H1 (cell line): Measurements from ENCODE around the gene RAD51C. TPM values are rescaled to one million over a fixed set of nuclear protein-coding genes. Genes with fewer than 3 reads are reported as not detected.
"Not testable (repeated sequence)": the region's sequence is repeated elsewhere in the genome, so short reads cannot be mapped to it uniquely, and the experiment has no call there.

Experiments used
- CTCF ChIA-PET: fragments of 300-600 bp; sonication (Branson Sonifier 250); formaldehyde crosslinking; loops from one replicate; lab custom pipeline; 2021; ENCODE audit not compliant: partially characterized antibody; lab: Charles Lee
- POLR2A ChIA-PET: fragments of 300-600 bp; sonication (Branson Sonifier 250); formaldehyde crosslinking; loops from one replicate; lab custom pipeline; 2021; ENCODE audit warnings: inconsistent platforms; ENCODE audit not compliant: partially characterized antibody; lab: Charles Lee
- DNase-seq, 2 experiments: peaks; one replicate each; pipeline versions ENCODE4 v3.0.0 to v3.0.0-alpha.2; 2010 to 2022; ENCODE audit warnings: low spot score in 2 of 2, low read depth in 1 of 2, mixed read lengths in 1 of 2
- FAIRE-seq: peaks from 2 replicates; lab custom pipeline; 2011; peaks lifted over from hg19 to GRCh38; lab: Jason Lieb, UNC
- H2AFZ ChIP-seq: 2 replicates; pipeline ENCODE4 v1.8.1; 2012; ENCODE audit warnings: low read length, inconsistent platforms
- H2AK5ac ChIP-seq: 2 replicates; pipeline ENCODE4 v1.6.1; 2013; ENCODE audit warnings: low read depth, low read length
- H2BK120ac ChIP-seq: replicated peaks from 2 replicates; pipeline ENCODE3; 2013; ENCODE audit warnings: low read depth, low read length, inconsistent platforms
- H2BK12ac ChIP-seq: 2 replicates; pipeline ENCODE4 v1.6.1; 2013; ENCODE audit warnings: low read depth, low read length
- H2BK15ac ChIP-seq: 2 replicates; pipeline ENCODE4 v1.6.1; 2013; ENCODE audit warnings: low read length
- H2BK20ac ChIP-seq: 2 replicates; pipeline ENCODE4 v1.6.1; 2013; ENCODE audit warnings: low read length
- H2BK5ac ChIP-seq: 2 replicates; pipeline ENCODE4 v1.6.1; 2013; ENCODE audit warnings: low read depth, low read length
- H3K14ac ChIP-seq: 2 replicates; pipeline ENCODE4 v1.6.1; 2013; ENCODE audit warnings: inconsistent platforms; ENCODE audit not compliant: insufficient read length
- H3K18ac ChIP-seq: 2 replicates; pipeline ENCODE4 v1.6.1; 2013; ENCODE audit warnings: low read length; ENCODE audit errors: extremely low read depth
- H3K23ac ChIP-seq: 2 replicates; pipeline ENCODE4 v1.6.1; 2013; ENCODE audit warnings: inconsistent platforms; ENCODE audit not compliant: insufficient read length
- H3K23me2 ChIP-seq: 2 replicates; pipeline ENCODE4 v1.6.1; 2013; ENCODE audit warnings: low read depth, low read length
- H3K27ac ChIP-seq: 2 replicates; pipeline ENCODE4 v1.6.1; 2011; ENCODE audit warnings: low read depth, low read length, inconsistent platforms
- H3K27me3 ChIP-seq, 4 experiments: replicated peaks in 1 of 4; 1 replicate in 1 of 4; 2 replicates in 3 of 4; pipeline versions ENCODE4 v1.6.1 to v1.8.1; 2011 to 2013; ENCODE audit warnings: low read length in 3 of 4, mild to moderate bottlenecking in 3 of 4, inconsistent platforms in 2 of 4, mixed read lengths in 2 of 4, moderate library complexity in 1 of 4; ENCODE audit not compliant: control insufficient read depth in 3 of 4, insufficient read depth in 3 of 4; ENCODE audit errors: extremely low read depth in 1 of 4
- H3K36me3 ChIP-seq, 4 experiments: 2 replicates each; pipeline versions ENCODE4 v1.6.1 to v1.8.1; 2011 to 2013; ENCODE audit warnings: mild to moderate bottlenecking in 4 of 4, low read length in 3 of 4, moderate library complexity in 2 of 4, control low read depth in 1 of 4, inconsistent platforms in 1 of 4; ENCODE audit not compliant: insufficient read depth in 4 of 4, control insufficient read depth in 2 of 4
- H3K4ac ChIP-seq: replicated peaks from 2 replicates; pipeline ENCODE3; 2013; ENCODE audit warnings: low read length, low read depth, mixed read lengths, inconsistent platforms; ENCODE audit not compliant: insufficient read length
- H3K4me1 ChIP-seq, 4 experiments: replicated peaks in 1 of 4; 1 replicate in 1 of 4; 2 replicates in 3 of 4; pipeline versions ENCODE4 v1.6.1 to v1.8.1; 2011 to 2013; ENCODE audit warnings: low read length in 3 of 4, inconsistent platforms in 2 of 4, mixed read lengths in 1 of 4; ENCODE audit not compliant: insufficient read depth in 4 of 4, control insufficient read depth in 3 of 4
- H3K4me2 ChIP-seq, 2 experiments: 2 replicates each; pipeline versions ENCODE4 v1.6.1 to v1.8.1; 2011 to 2013; ENCODE audit warnings: low read depth in 2 of 2, low read length in 2 of 2, control low read depth in 1 of 2, inconsistent platforms in 1 of 2, mild to moderate bottlenecking in 1 of 2; ENCODE audit not compliant: insufficient read depth in 1 of 2
- H3K4me3 ChIP-seq, 4 experiments: fragments of 200-600, 300-600 bp in 1 of 4; sonication (generic), shearing (Covaris generic), sonication (Bioruptor Twin) in 1 of 4; 2 replicates each; pipeline versions ENCODE4 v1.5.1 to v1.8.1; 2011 to 2016; ENCODE audit warnings: low read length in 4 of 4, low read depth in 3 of 4, control low read depth in 2 of 4, inconsistent platforms in 2 of 4, mild to moderate bottlenecking in 2 of 4, mixed read lengths in 1 of 4, moderate library complexity in 1 of 4; ENCODE audit not compliant: insufficient read depth in 2 of 4; ENCODE audit errors: extremely low read depth in 1 of 4
- H3K56ac ChIP-seq: replicated peaks from 2 replicates; pipeline ENCODE3; 2013; ENCODE audit warnings: low read depth, mild to moderate bottlenecking, mixed read lengths, low read length, inconsistent platforms; ENCODE audit not compliant: insufficient read length
- H3K79me1 ChIP-seq: 2 replicates; pipeline ENCODE4 v1.6.1; 2013; ENCODE audit warnings: low read depth, low read length, control low read depth
- H3K79me2 ChIP-seq, 2 experiments: 2 replicates each; pipeline versions ENCODE4 v1.6.1 to v1.8.1; 2012 to 2013; ENCODE audit warnings: low read length in 2 of 2, mild to moderate bottlenecking in 2 of 2, inconsistent platforms in 1 of 2; ENCODE audit not compliant: insufficient read depth in 2 of 2, control insufficient read depth in 1 of 2
- H3K9ac ChIP-seq, 4 experiments: replicated peaks in 1 of 4; 1 replicate in 1 of 4; 2 replicates in 3 of 4; pipeline versions ENCODE4 v1.6.1 to v1.8.1; 2011 to 2013; ENCODE audit warnings: low read depth in 3 of 4, low read length in 3 of 4, control low read depth in 2 of 4, mild to moderate bottlenecking in 2 of 4, moderate library complexity in 2 of 4, inconsistent platforms in 1 of 4; ENCODE audit errors: extremely low read depth in 1 of 4
- H3K9me3 ChIP-seq, 2 experiments: 2 replicates each; pipeline versions ENCODE4 v1.6.1 to v1.8.1; 2012 to 2013; ENCODE audit warnings: mild to moderate bottlenecking in 2 of 2, moderate library complexity in 2 of 2, control low read depth in 1 of 2, inconsistent platforms in 1 of 2, low read depth in 1 of 2, low read length in 1 of 2, mixed read lengths in 1 of 2; ENCODE audit not compliant: insufficient read depth in 2 of 2
- H4K20me1 ChIP-seq, 2 experiments: replicated peaks in 1 of 2; 2 replicates each; pipeline versions ENCODE3 to v1.8.1; 2011 to 2013; ENCODE audit warnings: inconsistent platforms in 2 of 2, low read length in 2 of 2, mild to moderate bottlenecking in 1 of 2; ENCODE audit not compliant: insufficient read depth in 2 of 2, control insufficient read depth in 1 of 2
- H4K5ac ChIP-seq: 2 replicates; pipeline ENCODE4 v1.6.1; 2013; ENCODE audit warnings: low read length, low read depth, mixed read lengths, inconsistent platforms; ENCODE audit not compliant: insufficient read length
- H4K8ac ChIP-seq: 2 replicates; pipeline ENCODE4 v1.8.0; 2013; ENCODE audit warnings: mild to moderate bottlenecking, moderate library complexity, low read length, inconsistent platforms; ENCODE audit not compliant: insufficient read depth; ENCODE audit errors: extremely low read depth
- H4K91ac ChIP-seq: replicated peaks from 2 replicates; pipeline ENCODE3; 2013; ENCODE audit warnings: low read length, mixed read lengths, inconsistent platforms; ENCODE audit not compliant: insufficient read length
- BCL11A ChIP-seq, 2 experiments: IDR thresholded peaks; one replicate each; pipeline ENCODE4 v1.6.1; 2011; ENCODE audit warnings: low read depth in 2 of 2, low read length in 2 of 2, mild to moderate bottlenecking in 2 of 2
- MAX ChIP-seq: IDR thresholded peaks from 2 replicates; pipeline ENCODE4 v1.6.1; 2012; ENCODE audit warnings: inconsistent platforms
- RNF2 ChIP-seq: fragments of 200-900, 300-1000 bp; sonication (generic); IDR thresholded peaks from 2 replicates; pipeline ENCODE4 v1.7.1; 2016; ENCODE audit warnings: borderline replicate concordance, low read depth, mild to moderate bottlenecking, antibody characterized with exemption, low read length; ENCODE audit not compliant: poor library complexity, severe bottlenecking; ENCODE audit errors: missing control alignments
- SIRT6 ChIP-seq: IDR thresholded peaks from one replicate; pipeline ENCODE4 v1.7.1; 2012; ENCODE audit warnings: low read length, inconsistent platforms
- SIX5 ChIP-seq: IDR thresholded peaks from 2 replicates; pipeline ENCODE4 v1.6.1; 2011; ENCODE audit warnings: mild to moderate bottlenecking, low read depth, low read length
- WGBS, 2 experiments: shearing (Covaris generic) in 1 of 2; methylation state at CpG; one replicate each; pipeline versions ENCODE4 v1.1.6 to v1.1.7; 2013 to 2015; ENCODE audit warnings: low lambda C conversion rate in 2 of 2, mixed read lengths in 2 of 2, inconsistent platforms in 1 of 2, low coverage in 1 of 2, missing lambda C conversion rate in 1 of 2; ENCODE audit not compliant: insufficient replicate concordance in 2 of 2, insufficient coverage in 1 of 2, insufficient read length in 1 of 2; ENCODE audit errors: extremely low coverage in 1 of 2, missing lambda C conversion rate in 1 of 2; 5-methylcytosine and 5-hydroxymethylcytosine counted together
- polyA plus RNA-seq, 7 experiments: library from polyadenylated mRNA; depleted of rRNA in 3 of 7; stranded (reverse) in 5 of 7; unstranded in 2 of 7; fragments of >200 nt in 5 of 7; fragments of 200-250 nt in 2 of 7; gene quantifications; 1 replicate in 5 of 7; 2 replicates in 1 of 7; 4 replicates in 1 of 7; pipeline versions ENCODE4 v1.2.1 to v1.2.3, GENCODE V29; 2011 to 2013; ENCODE audit warnings: missing spikeins in 2 of 7, mixed read lengths in 2 of 7
- total RNA-seq: library from RNA; stranded (reverse); fragmentation: NEBNext Ultra II Directional; extraction: Animal tissue kit (Norgen Biotek cat#: 25700); gene quantifications from 2 replicates; pipeline ENCODE4 v1.2.1, GENCODE V29; 2021

RAD51C gene
- total and polyA plus RNA-seq, 2 of the 8 experiments (the other 6 are each of a cell fraction or from before 2014, with no cell fraction given): 10.4 to 21.7 TPM

GRCh38 chr17:58684003-58684402 lies 8.4 kb upstream of the RAD51C start (continued):
- TF ChIP-seq MAX: no peak
- no peak for TF ChIP-seq SIX5
- no peak for TF ChIP-seq SIRT6
- TF ChIP-seq RNF2: no peak
- no peak for TF ChIP-seq BCL11A (IDR thresholded peaks at IDR 0.05; ENCODE audit: low read depth in 2 of 2, low read length in 2 of 2)

- H3K79me2 ChIP-seq, H2BK12ac ChIP-seq, H3K9me3 ChIP-seq, H3K4ac ChIP-seq, H3K18ac ChIP-seq, H3K4me2 ChIP-seq, H3K4me1 ChIP-seq, H3K14ac ChIP-seq, H3K27me3 ChIP-seq, H3K36me3 ChIP-seq, H2BK15ac ChIP-seq, H2BK5ac ChIP-seq, H3K4me3 ChIP-seq, H3K23ac ChIP-seq, H3K79me1 ChIP-seq, H3K56ac ChIP-seq, H4K91ac ChIP-seq, H3K23me2 ChIP-seq, H3K9ac ChIP-seq, DNase-seq, H4K5ac ChIP-seq, H2AFZ ChIP-seq, H4K20me1 ChIP-seq, H2AK5ac ChIP-seq, H2BK20ac ChIP-seq, FAIRE-seq, H4K8ac ChIP-seq, H2BK120ac ChIP-seq, H3K27ac ChIP-seq: not testable (repeated sequence)
- POLR2A ChIA-PET: interaction anchor here (1.2 kb wide), 1 partner anchor 8 kb away, joined by 4 read pairs; the partner anchor contains the start of gene RAD51C
- 96% methylated on average over 6 of the region's 6 CpGs; no CpG with 5 or more reads in 1 of the 2 experiments for WGBS, 2 experiments
- CTCF ChIA-PET: interaction anchor here (0.6 to 0.7 kb wide), 2 partner anchors 96 to 151 kb away, joined by 3 read pairs; no protein-coding TSS in a partner anchor
Observed at GRCh38 chr17:58684462-58684861, 7.9 kb upstream of the RAD51C start.
